ENCODE measurements around the gene PTPRG.

GRCh38 chr3:61594964-61595285 is 33.6 kb downstream of the PTPRG start:
- TF ChIP-seq SIN3A (IDR thresholded peaks at IDR 0.05; ENCODE audit: borderline replicate concordance, insufficient read depth, low read length): no peak
- no peak for TF ChIP-seq TAF1 (IDR thresholded peaks at IDR 0.05; ENCODE audit: borderline replicate concordance, insufficient read depth, low read length)
- no peak for TF ChIP-seq POLR2AphosphoS5 (IDR thresholded peaks at IDR 0.05; ENCODE audit: low read depth, low read length)

Data from PFSK-1 (cell line).